ENCODE data around the gene MTHFD2.

MTHFD2 gene

DNA sequence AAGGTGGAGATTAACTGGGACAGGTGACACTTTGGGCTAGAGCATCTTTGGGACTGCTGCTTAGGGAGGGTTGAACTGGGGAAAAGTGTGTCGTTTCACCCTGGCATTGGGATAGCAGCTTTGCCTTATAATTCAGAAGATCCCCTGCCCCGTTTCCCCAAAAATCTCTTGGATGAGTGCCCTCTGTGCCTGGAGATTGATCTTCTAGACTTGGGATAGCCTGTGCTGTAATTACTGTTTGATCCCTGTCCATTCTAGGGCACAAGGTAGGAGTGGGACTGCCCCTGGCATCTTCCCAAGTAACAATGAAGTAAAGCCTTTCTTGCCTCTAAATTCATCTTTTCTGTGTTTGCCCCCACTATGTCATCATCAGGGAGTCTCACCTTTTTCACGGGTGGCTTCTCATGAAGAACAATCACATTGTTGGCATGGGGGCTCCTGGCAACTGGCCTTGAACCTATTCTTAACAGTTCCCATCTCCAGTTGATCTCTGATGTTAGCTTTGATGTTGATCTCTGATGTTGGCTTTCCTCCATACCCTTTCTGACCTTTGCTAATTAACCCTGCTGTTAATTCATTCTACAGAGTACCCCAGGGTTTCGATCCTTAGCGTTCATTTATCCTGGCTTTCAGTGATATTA, 21.6 kb downstream of the MTHFD2 start:
- H3K4me3 ChIP-seq (ENCODE audit: low read depth, low read length): no peak overlapping the region
- DNase-seq (ENCODE audit: low read depth): no peak
- TF ChIP-seq, protein P1, sequence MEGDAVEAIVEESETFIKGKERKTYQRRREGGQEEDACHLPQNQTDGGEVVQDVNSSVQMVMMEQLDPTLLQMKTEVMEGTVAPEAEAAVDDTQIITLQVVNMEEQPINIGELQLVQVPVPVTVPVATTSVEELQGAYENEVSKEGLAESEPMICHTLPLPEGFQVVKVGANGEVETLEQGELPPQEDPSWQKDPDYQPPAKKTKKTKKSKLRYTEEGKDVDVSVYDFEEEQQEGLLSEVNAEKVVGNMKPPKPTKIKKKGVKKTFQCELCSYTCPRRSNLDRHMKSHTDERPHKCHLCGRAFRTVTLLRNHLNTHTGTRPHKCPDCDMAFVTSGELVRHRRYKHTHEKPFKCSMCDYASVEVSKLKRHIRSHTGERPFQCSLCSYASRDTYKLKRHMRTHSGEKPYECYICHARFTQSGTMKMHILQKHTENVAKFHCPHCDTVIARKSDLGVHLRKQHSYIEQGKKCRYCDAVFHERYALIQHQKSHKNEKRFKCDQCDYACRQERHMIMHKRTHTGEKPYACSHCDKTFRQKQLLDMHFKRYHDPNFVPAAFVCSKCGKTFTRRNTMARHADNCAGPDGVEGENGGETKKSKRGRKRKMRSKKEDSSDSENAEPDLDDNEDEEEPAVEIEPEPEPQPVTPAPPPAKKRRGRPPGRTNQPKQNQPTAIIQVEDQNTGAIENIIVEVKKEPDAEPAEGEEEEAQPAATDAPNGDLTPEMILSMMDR (IDR thresholded peaks at IDR 0.05; ENCODE audit: low read depth, low read length, missing control alignments): no peak

DNA sequence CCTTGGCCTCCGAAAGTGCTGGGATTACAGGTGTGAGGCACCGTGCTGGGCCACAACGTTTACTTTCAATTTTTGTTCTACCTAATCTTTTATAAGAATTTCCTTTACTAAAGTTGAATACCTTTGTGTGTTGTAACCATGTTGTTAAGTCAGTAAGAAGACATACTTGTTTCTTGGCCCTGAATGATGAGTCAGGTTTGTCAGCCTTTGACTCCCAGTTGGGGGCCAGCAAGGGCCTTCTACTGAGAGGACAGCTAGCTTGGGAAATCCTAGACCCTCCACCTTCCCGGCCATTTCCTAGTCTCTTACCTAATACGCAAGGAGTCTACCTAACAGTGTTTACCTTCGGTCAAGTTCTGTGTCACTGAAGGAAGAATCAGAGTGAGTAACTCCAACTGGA, 22.7 kb downstream of the MTHFD2 start:
- DNase-seq (ENCODE audit: low read depth): no peak
- TF ChIP-seq, protein P1 (IDR thresholded peaks at IDR 0.05; ENCODE audit: low read depth, low read length, missing control alignments): no peak
- H3K4me3 ChIP-seq (ENCODE audit: low read depth, low read length): no peak overlapping the region

DNA sequence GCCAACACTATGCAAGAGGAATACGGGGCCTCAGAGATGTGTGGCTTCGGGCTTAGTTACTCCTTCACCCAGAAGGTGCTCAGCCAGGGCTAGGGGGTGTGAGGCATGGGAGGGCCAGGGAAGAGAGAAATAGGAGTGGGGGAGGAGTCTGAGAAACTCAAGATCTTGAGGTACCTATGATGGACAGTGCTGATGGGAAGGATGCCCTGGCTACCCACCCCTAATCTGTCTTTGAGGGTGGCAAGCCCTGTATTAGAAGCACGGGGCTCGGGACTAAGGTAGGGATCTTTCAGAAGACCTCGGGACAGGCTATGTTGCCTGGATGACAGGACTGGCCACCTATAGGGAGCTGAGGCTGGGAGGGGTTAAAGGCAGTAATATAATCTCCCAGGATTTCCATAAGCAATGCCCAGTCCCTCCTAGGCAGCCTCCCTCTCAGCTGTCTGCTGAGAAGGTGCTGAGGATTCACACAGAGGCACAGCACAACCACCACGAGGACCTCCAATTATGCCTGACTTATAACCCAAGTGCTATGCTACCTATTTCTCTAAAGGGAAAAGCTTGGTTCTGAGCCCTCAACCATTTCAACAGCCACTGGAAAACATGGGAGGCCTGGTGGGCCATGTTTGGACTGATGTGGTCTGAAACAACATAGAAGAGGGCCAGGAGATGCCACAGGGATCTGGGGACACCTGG, 23.3 kb downstream of the MTHFD2 start:
- no peak overlapping the region for H3K4me3 ChIP-seq (ENCODE audit: low read depth, low read length)
- no peak for DNase-seq (ENCODE audit: low read depth)
- TF ChIP-seq, protein P1 (IDR thresholded peaks at IDR 0.05; ENCODE audit: low read depth, low read length, missing control alignments): no peak

DNA sequence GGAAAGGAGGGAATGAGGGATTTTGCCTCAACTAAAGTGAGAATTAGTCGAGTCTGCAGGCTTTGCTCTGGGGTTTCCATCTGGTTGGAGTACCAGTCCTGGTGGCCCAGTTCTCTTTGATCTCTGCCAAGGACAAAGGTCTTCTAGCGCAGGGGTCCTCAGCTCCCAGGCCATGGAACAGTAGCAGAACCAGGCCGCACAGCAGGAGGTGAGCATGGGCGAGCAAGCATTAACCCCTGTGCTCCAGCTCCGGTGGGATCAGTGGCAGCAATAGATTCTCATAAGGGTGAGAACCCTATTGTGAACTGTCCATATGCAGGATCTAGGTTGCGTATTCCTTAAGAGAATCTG, 23.9 kb downstream of the MTHFD2 start:
- TF ChIP-seq, protein P1 (IDR thresholded peaks at IDR 0.05; ENCODE audit: low read depth, low read length, missing control alignments): no peak
- no peak for DNase-seq (ENCODE audit: low read depth)
- H3K4me3 ChIP-seq (ENCODE audit: low read depth, low read length): no peak overlapping the region

DNA sequence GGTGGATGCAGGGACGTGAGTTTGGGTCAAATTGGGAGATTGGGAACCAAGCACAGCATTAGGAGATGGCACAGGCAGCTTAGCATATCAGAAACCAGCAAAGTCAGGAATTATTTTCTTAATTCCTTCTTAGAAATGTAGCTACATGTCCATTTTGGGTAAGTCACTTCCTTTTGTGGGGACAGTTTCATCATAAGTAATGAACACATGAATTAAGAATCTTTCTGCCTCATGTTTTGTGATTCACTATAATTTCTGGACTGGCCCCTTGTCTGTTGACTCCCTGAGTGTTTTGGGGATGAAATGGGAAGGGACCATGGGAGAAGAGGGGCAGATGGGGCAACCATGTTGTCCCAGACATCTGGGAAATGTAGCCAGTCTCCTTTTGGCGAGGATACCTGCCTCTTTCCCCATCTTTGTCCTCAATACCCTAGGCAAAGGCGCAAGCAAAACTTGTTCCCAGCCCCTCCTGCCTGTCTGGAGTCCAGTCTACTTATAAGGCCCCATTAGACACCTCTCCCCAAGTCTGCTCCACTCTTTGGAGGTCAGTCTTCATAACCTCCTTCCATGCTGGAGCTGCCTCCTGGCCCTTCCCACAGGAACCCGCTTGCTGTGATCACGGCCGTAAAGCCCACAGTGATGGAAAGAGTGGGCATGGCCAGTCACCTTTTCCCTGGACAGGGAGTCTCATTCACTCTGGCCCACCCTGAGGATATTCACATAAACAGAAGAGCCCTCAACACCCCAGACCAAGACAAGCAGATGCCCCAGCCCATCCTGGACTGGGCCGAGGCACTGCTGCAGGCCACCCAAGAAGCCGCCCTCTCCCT, 25.7 kb downstream of the MTHFD2 start:
- H3K4me3 ChIP-seq (ENCODE audit: low read depth, low read length): no peak overlapping the region
- TF ChIP-seq, protein P1 (IDR thresholded peaks at IDR 0.05; ENCODE audit: low read depth, low read length, missing control alignments): no peak
- DNase-seq (ENCODE audit: low read depth): no peak

DNA sequence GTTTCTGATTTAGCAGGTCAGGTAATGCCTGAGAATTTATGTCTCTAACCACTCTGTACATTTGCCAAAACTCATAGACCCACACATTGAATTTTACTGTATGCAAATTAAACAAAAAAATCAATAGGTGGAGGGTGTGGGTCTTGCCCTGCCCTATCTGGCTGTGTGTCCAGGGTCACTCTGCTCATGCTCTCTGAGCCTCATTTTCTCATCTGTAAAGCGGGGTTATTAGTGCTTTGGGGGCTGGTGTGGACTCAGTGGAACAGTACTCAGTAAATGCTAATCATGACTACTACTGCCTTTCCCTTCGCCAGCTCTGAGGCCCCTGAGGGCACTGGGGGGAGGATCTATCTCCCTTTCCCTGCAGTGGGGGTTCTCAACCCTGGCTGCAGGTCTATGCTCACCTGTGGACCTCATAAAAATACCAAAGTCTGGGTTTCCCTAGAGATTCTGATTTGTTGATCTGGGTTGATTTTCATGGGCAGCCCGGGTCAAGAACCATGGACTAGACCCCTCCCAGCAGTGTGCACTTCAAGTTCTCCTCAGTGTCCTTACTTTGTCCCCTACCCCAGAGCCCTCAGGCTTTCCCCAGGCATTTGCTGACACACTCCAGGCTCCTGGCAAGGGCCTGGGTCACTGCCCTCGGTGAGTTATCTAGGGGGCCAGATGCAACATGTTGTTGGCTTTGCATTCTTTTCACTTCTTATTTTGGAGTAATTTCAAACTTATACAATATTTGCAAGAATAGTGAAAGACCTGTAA, 27.5 kb downstream of the MTHFD2 start:
- TF ChIP-seq, protein P1 (IDR thresholded peaks at IDR 0.05; ENCODE audit: low read depth, low read length, missing control alignments): no peak
- no peak for DNase-seq (ENCODE audit: low read depth)
- no peak overlapping the region for H3K4me3 ChIP-seq (ENCODE audit: low read depth, low read length)

Measured in GM12864 (cell line).